GM19395 (cell line): ENCODE results near the gene KIRREL3.

Experiments used
- ATAC-seq: cut with Tn5 transposase; IDR thresholded peaks from one replicate; pipeline ENCODE4 v1.9.1; 2021; ENCODE audit warnings: mild to moderate bottlenecking, moderate library complexity; ENCODE audit not compliant: unreplicated experiment

KIRREL3 gene

GRCh38 chr11:126918556-126918955 lies 82.0 kb downstream of the KIRREL3 start:
- ATAC-seq, result no peak

DNA sequence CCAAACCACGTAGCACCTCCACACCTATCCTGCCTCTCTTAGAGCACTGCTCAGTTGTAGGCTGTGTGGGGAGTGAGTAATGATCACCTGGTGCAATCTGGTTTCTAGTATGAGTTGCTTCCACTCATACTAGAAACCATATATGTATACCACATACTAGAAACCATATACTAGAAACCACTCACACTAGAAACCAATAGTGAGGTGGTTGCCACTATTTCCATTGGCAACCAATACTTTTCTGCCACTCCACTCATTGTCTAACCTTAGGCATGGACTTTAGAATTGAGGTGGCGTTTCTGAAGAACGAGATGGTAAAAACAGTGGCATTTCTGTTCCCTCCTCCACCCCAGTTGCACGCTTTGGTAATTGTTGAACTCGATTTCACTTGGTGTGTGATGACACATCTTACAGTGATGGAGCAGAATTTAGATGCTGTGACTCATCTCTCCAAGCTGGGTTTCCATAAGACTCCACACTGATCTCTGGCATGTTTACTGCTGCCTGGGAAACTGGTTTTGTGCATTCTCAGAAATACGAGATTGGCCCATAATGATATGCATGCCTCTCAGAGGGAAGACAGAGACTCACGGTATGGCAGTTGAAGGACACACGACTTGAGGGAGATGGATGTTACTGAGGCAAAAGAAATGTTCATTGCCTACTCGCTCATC lies 82.9 kb downstream of the KIRREL3 start:
- peak; percentile 97 for ATAC-seq

DNA sequence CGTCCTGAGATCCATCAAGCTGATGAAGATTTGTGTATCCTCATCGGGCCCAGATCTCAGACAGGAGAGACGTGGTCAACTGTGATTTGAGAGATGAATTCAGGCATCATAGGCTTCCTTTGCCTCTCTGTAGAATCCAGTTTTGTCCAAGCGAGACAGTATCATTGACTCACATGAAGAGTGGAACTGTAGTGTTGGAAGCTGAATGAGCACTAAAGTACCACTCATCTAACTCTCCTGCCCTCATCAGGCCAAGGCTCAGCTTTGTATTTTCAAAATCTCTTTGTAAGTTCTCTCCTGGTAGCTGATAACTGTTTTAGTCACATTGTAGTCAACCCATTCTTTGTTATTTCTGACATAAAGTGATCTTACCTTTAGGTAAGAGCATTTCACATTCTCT lies 85.1 kb downstream of the KIRREL3 start:
- no peak for ATAC-seq

DNA sequence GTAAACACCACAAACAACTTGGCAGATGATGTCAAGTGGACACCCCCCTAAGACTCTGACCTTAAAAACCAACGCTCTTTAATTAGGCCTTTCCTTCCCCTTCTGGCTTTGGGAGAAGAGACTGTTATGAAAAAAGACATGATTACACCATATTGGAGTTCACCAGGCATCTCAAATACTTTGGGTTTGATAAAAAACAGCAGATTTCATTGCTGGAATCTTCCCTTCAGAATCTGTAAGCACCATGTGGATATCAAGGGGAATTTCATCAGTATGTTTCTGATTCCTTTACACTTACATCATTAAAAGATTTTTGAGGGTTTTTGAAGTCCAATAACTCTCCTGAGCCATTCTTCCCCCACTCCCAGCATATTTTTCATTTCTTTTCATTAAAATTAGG lies 85.6 kb downstream of the KIRREL3 start:
- no peak for ATAC-seq

DNA sequence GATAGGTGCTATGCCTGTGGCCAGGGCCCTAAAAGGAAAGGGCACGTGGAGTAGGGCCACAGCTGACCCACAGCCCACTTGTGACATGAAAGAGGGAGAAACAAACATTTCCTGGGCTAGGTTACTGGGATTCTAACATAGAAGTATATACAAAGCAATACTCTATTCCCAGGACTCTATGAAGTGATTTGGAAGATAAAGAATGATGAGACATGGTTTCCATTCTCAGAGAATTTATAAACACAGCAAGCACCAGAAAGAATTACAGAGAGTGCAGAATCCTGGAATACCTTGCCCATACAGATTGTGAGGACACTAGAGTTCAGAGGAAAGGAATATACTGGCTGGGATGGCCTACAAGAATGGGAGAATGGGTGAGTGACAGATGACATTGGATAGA lies 86.4 kb downstream of the KIRREL3 start:
- no peak for ATAC-seq

- no peak for ATAC-seq
These were observed 96.0 kb downstream of the KIRREL3 start for GRCh38 chr11:126904520-126904919.

DNA sequence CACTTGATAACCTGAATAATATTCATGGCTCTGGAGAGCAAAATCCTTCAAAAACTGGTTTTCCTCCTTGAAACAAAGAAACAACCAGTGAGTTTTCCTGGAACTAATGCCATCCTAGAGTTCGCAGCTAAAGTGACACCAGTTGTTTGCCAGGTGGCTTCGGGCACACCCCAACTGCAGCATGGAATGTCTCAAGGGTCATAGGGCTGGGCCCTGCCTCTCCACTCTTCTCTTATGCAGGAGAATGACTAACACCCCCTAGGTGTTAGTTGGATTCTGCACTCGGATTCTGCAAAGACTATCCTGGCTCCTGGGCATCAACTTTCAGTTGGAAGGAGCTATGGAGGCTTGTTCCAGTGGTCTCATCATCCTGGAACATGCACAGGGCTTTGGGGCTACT lies 98.8 kb downstream of the KIRREL3 start:
- no peak for ATAC-seq

- no peak for ATAC-seq
These were observed 100.4 kb downstream of the KIRREL3 start for GRCh38 chr11:126899961-126900748.

- ATAC-seq, result no peak
These were observed 101.8 kb downstream of the KIRREL3 start for GRCh38 chr11:126898802-126899201.

DNA sequence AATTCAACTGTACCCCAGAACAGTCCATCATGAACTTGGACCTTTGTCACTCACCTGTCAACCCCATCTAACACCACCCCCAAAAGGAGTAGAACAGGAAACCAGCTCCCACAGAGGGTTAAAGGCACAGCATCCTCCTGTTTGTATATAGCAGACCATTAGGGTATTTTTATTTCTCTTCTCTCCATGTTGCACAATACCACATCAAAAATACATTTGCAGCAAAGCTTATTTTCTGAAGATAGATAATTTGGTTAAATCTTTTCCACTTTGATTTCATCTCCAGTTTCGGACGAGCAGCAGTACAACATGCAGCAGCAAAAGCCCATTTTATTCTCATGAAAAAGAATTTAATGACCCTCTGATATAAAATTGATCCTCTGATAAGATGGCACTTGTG lies 103.1 kb downstream of the KIRREL3 start:
- ATAC-seq, result no peak

DNA sequence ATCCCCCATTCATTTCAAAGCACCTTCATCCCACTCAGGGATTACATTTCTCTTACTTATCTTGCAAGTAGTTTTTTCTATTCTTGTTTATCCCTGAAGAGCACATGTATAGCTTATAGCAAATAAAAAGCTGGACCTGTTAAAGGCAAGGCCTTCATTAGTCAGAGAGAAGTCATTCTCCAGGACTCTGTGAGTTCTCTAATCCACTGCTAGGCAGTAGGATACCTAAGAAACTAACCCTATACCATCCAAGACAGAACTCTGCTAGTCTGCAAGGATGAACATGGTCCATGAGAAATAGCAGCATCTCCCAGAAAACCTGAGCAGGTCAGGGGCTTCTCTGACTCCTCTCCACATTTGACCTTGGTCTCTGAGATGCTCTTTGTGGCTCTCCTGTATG lies 104.5 kb downstream of the KIRREL3 start:
- no peak for ATAC-seq

DNA sequence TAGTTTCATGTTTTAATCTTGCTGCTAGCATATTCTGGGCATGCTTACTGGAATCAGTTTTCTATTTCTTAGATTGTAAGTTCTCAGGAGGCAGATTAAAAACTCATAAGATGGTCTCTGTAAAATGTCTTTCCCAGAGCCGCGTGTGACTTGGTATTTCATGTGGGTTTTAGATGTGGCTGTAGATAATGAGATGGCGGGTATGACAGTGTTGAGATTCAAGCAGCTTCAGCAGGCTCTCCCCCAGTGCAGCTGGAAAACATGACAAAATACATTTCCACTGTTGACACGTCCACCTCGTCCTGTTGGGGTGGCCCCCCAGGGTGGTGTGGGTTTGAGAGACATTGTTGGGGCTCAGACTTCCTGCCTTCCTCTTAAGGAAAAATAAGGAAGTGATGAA lies 106.8 kb downstream of the KIRREL3 start:
- no peak for ATAC-seq

GRCh38 chr11:126892756-126893155 lies 107.8 kb downstream of the KIRREL3 start:
- no peak for ATAC-seq

DNA sequence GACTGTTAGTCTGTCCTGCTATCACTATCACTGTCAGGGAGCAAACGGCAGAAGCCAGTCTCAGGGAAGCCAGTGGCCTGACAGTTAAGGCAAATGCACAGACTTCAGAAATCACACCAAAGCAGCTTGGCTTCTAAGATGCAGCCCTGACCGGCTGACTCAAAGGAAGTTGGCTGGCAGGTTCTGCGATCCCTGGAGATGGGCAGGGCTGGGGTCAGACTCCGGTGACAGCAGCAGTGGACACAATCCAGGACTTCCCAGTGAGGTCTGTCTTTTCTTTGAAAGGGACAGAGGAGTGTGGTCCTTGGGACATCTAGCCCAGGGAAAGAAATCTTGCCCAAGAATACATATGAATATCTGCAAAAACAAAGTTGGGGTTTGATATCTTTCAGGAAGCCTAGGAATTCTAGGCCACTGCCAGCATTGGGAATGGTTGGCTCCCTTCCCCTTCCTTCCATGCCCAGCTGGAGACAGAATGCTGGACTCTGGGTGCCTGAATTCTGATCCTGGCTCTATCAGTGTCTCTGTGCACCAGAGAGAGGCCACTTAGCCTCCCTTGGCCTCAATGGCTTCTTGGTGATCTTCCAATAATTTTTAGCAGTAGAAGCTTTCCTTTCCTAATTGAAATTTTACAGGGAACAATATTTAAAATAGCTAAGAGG lies 108.9 kb downstream of the KIRREL3 start:
- ATAC-seq, result no peak

- ATAC-seq, result no peak
These were observed 110.0 kb downstream of the KIRREL3 start for GRCh38 chr11:126890561-126890960.

- no peak for ATAC-seq
These were observed 112.4 kb downstream of the KIRREL3 start for GRCh38 chr11:126888115-126888712.

GRCh38 chr11:126886636-126887035 lies 113.9 kb downstream of the KIRREL3 start:
- ATAC-seq, result no peak

GRCh38 chr11:126886085-126886484 lies 114.5 kb downstream of the KIRREL3 start:
- no peak for ATAC-seq

GRCh38 chr11:126884594-126884993 lies 116.0 kb downstream of the KIRREL3 start:
- ATAC-seq, result no peak

GRCh38 chr11:126884192-126884591 lies 116.4 kb downstream of the KIRREL3 start:
- ATAC-seq, result no peak

- ATAC-seq, result no peak
These were observed 119.7 kb downstream of the KIRREL3 start for GRCh38 chr11:126880872-126881271.

GRCh38 chr11:126879516-126879915 lies 121.1 kb downstream of the KIRREL3 start:
- no peak for ATAC-seq
